GM19455 (cell line): ENCODE results near the gene ACR.

Experiments used
- ATAC-seq: cut with Tn5 transposase; IDR thresholded peaks from one replicate; pipeline ENCODE4 v1.9.1; 2021; ENCODE audit not compliant: unreplicated experiment

The ACR gene

GRCh38 chr22:50702821-50703725, 34.9 kb upstream of the ACR start:
- ATAC-seq: no peak

DNA sequence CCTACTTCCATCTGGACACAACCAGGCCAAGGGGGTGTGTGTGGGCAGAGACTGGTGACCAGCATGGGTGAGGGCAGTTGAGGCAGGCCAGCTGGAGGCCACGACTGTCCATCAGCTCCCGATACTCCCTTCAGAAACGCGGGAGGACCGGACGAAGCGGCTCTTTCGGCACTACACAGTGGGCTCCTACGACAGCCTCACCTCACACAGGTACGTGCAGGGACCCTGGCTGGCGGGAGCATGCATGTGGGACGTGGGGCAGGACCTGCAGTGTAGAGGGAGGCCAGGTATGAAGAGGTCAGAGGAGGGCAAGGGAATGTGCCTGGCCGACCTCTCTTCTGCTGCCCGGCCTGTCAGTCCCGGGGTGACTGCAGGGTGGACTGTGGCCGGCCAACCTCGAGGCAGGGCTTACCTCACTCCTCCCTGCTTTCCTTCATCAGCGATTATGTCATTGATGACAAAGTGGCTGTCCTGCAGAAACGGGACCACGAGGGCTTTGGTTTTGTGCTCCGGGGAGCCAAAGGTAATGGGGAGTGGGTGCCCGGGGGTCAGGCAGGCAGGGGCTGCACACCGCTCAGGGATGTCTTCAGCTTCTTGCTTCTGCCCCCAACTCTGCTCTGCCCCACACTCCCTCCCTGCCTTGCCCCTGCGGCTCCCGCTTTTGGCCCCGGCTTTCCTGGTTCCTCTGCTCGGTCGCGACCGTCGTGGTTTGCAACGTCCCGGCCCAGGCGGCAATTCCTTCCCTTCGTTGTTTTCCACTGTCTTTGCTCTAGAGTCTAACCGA, 34.1 kb upstream of the ACR start:
- no peak for ATAC-seq

- no peak for ATAC-seq
These were observed 33.3 kb upstream of the ACR start for GRCh38 chr22:50704510-50705218.

DNA sequence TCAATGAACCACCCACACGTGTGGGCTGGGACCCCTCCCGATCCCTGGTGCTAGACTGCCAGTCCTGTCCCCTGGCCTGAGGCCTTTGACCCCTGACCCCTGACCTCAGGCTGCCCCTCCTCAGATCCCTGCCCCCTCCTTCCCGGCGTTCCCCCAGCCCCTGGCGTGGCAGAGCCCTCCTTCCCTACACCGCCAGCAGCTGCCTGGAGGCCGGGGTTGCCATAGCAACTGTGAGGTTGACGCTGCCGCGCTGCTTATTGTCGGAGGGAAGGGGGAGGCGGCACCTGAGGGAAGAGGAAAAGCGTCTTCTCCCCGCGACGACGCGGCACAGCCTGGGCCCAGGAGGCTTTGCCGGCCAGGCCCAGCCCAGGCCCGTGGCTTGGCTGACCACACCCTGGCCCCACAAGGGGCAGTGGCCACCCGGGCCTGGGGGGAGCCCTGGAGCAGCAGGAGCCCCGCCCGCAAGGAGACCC, 32.7 kb upstream of the ACR start:
- no peak for ATAC-seq

DNA sequence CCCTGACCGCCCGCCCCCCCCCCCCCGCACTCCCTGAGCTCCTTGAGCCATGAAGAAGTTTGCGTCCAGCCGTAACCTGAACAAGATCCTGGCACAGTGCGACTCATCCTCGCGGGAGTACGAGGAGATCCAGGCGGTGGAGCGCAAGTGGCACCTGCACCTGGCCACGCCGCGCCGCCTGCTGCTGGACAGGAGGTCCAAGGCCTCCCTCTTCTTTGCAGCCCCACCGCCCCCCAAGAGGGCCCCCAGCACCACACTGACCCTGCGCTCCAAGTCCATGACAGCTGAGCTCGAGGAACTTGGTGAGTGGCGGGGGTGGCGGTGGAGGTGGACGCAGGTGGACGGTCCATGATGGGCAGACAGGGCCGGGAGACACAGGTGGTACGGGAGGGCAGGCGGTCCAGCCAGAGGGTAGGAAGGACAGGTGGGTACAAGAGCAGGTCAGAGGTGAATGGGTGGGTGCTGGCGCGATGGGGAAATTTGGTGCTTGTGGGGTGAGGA, 32.1 kb upstream of the ACR start:
- ATAC-seq: no peak

DNA sequence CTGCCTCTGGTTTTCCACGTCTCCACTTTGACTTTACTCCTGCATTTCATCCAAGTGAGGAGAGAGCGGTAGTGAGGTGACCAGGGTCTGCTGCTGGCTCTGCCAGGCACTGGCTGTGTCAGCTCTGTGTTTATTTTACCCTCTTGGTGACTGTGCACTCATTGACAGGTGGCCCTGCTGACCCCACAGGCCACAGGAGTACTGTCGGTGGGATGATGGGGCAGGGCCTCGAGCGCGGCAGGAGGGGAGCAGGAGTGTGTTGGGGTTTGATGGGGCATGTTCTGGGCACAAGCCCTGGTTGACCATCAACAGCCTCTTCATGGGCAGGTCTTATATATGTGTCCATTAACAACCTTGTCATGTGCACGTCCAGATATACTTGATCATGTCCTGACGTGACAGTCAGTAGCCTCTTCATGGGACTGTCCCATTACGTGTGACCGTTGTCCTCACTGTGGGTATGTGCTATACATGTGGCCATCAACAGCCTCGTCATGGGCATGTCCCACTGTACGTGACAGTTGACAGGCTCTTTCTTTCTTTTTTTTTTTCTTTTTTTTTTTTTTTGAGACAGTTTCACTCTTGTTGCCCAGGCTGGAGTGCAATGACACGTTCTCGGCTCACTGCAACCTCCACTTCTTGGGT, 31.4 kb upstream of the ACR start:
- no peak for ATAC-seq

- ATAC-seq: no peak
These were observed 29.5 kb upstream of the ACR start for GRCh38 chr22:50708474-50708873.

- no peak for ATAC-seq
These were observed 29.0 kb upstream of the ACR start for GRCh38 chr22:50708996-50709395.

DNA sequence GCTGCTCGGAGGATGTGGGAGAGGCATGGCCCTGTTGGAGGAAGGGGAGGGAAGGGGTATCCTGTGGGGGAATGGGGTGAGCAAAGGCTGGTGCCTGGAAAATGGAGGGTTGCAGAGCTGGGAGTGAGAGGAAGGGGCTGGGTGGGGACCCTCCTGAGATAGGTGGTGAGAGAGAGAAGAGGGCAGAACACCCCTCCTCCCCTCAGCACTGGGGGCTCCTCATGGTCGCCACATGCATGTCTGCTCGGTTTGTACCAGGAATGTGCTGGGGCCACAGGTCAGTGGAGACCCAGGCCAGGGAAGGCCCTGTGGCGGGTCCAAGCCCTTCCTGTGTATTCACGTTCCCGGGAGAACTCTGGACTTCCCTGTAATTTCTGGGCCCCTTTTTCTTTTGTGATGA, 27.8 kb upstream of the ACR start:
- ATAC-seq: no peak

DNA sequence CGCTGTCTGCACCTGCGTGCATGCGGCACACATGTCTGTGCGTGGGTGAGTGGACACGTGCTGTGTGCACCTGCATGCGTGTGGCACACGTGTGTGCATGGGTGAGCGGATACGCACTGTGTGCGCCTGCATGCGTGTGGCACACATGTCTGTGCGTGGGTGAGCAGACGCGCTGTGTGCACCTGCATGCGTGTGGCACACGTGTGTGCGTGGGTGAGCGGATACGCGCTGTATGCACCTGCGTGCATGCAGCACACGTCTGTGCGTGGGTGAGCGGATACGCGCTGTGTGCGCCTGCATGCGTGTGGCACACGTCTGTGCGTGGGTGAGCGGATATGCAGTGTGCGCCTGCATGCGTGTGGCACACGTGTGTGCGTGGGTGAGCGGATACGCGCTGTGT, 27.1 kb upstream of the ACR start:
- no peak for ATAC-seq

GRCh38 chr22:50711446-50712340, 26.3 kb upstream of the ACR start:
- ATAC-seq: no peak

DNA sequence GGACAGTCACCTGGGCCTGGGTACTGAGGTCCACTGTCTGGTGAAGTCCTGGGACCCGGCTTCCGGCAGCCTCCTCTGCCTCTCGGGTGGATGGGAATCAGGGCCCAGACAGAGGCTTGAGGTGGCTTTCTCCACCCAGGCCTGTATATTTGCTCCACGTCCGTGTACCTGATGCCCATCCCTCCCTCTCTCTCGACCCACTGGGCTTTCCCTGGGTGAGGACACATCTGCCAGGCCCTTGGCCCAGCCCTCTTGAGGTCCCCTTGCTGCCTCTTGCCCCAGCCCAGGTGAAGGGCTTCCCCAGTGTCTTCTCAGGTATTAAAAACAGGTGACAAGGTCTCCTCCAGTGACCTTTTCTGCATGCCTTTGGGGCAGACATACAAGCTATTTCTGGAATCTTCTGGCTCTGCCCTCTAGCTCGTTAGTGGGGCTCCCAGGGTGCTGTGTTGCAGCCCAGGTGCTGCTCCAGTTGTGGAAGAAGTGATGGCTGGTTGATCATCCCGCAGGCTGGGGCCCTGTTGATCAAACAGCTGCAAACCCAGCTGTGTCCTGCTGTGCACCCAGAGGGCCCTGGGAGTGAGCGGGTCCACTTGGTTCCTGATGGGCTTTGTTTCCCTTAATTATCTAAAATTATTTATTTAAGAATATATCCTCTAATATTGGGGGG, 25.5 kb upstream of the ACR start:
- no peak for ATAC-seq

DNA sequence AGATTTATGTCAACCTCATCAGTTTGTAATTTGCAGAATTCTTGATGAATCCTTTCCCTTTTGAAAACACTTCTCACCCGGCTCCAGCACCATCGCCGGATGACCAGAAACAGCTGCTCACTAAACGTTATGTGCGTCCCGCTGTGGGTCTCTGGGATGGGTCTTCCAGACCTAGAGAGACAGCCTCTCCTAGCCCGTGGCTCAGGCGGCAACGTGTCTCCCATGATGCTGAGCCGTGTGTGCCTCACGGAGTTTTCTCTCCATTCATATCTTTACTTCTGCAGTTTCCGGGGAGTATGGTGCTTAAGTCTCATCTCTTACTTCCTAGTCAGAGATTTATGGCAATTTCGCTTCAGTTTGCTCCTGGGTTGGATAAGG, 25.0 kb upstream of the ACR start:
- no peak for ATAC-seq

DNA sequence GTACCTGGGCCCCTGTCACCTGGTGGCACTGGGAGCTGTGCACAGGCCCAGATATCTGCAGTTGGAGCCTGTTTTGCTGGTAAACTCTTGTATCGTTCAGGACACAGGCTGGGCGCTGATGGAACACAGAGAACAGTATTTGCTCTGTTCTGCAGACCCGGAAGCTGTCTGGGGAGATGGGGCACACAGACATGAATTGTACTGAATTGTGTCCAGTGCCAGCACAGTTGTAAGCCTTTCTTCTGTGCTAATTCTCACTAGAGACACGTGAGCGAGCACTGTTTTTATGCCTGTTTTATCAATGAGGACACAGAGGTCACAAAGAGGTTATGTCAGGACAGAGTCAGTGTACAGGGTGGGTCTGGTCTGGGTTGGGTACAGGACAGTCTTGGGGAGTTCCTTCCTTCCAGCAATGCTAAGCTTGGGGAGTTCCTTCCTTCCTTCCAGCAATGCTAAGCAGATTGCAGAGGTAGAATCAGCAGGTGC, 24.4 kb upstream of the ACR start:
- no peak for ATAC-seq

DNA sequence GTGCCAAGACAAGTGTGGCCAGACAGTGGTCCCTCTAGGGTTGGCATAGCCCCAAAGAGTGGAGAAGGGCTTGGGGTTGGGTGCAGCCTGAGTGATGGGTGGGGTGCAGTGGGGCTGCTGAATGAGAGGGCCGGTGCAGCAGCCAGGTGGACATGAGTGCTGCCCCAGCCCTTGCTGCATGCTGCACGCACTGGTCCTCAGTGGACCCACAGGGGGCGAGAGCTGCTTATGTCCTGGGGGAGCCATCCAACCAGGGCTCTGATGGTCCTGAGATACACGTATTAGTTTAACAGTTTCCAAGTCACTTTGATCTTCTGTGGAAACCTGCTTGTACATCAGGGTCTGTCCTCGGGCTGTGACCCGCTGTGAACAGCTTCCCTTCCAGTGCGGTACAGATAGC, 23.9 kb upstream of the ACR start:
- ATAC-seq: no peak

- no peak for ATAC-seq
These were observed 23.3 kb upstream of the ACR start for GRCh38 chr22:50714631-50715179.

- ATAC-seq: no peak
These were observed 22.8 kb upstream of the ACR start for GRCh38 chr22:50715250-50715649.

GRCh38 chr22:50715776-50716175, 22.2 kb upstream of the ACR start:
- ATAC-seq: no peak
